ENCODE measurements around the gene PAFAH1B1.
"Not testable (repeated sequence)": the region's sequence is repeated elsewhere in the genome, so short reads cannot be mapped to it uniquely, and the experiment has no call there.

PAFAH1B1 gene

GRCh38 chr17:2690165-2691068 is 97.0 kb downstream of the PAFAH1B1 start:
- no peak for DNase-seq

GRCh38 chr17:2691069-2691871 is 97.8 kb downstream of the PAFAH1B1 start:
- no peak for DNase-seq

- DNase-seq: no peak
Measured at GRCh38 chr17:2691965-2692780, 98.7 kb downstream of the PAFAH1B1 start.

- DNase-seq: no peak
Measured at GRCh38 chr17:2692781-2693135, 99.3 kb downstream of the PAFAH1B1 start.

- no peak for DNase-seq
Measured at GRCh38 chr17:2693561-2694380, 100.3 kb downstream of the PAFAH1B1 start.

GRCh38 chr17:2694381-2695242 is 101.2 kb downstream of the PAFAH1B1 start:
- no peak for DNase-seq

GRCh38 chr17:2695243-2695960 is 101.9 kb downstream of the PAFAH1B1 start:
- no peak for DNase-seq

GRCh38 chr17:2695961-2696760 is 102.7 kb downstream of the PAFAH1B1 start:
- no peak for DNase-seq

- no peak for DNase-seq
Measured at GRCh38 chr17:2697611-2698162, 104.2 kb downstream of the PAFAH1B1 start.

GRCh38 chr17:2699216-2699805 is 105.9 kb downstream of the PAFAH1B1 start:
- DNase-seq: not testable (repeated sequence)

- no peak for DNase-seq
Measured at GRCh38 chr17:2700030-2700490, 106.6 kb downstream of the PAFAH1B1 start.

GRCh38 chr17:2700491-2701141 is 107.2 kb downstream of the PAFAH1B1 start:
- no peak for DNase-seq

GRCh38 chr17:2701161-2701995 is 107.9 kb downstream of the PAFAH1B1 start:
- no peak for DNase-seq

- DNase-seq: no peak
Measured at GRCh38 chr17:2701996-2702741, 108.7 kb downstream of the PAFAH1B1 start.

GRCh38 chr17:2703181-2703580 is 109.7 kb downstream of the PAFAH1B1 start:
- no peak for DNase-seq

GRCh38 chr17:2703606-2704005 is 110.2 kb downstream of the PAFAH1B1 start:
- DNase-seq: no peak

Data from GOT3 (cell line).